HepG2 (cell line): ENCODE results near the gene CLASRP. TPM values are rescaled to one million over a fixed set of nuclear protein-coding genes. Genes with fewer than 3 reads are reported as not detected.

Experiments
- GRHL1 ChIP-seq: sonication (generic); formaldehyde crosslinking; conservative IDR thresholded peaks from 2 replicates; pipeline ENCODE4 v1.8.0; 2022; ENCODE audit warnings: missing genetic modification reagents
- KLF13 ChIP-seq: sonication (generic); formaldehyde crosslinking; IDR thresholded peaks from 2 replicates; pipeline ENCODE4 v1.4.0; 2020; ENCODE audit warnings: mild to moderate bottlenecking, missing genetic modification reagents
- LBX2 ChIP-seq: sonication (generic); formaldehyde crosslinking; IDR thresholded peaks from 2 replicates; pipeline ENCODE4 v1.5.0; 2020; ENCODE audit warnings: missing genetic modification reagents, mild to moderate bottlenecking, borderline replicate concordance
- MIXL1 ChIP-seq: IDR thresholded peaks from 2 replicates; pipeline ENCODE4 v1.6.1; 2016
- NFAT5 ChIP-seq: sonication (generic); formaldehyde crosslinking; IDR thresholded peaks from 2 replicates; pipeline ENCODE4 v1.4.0; 2020; ENCODE audit warnings: missing genetic modification reagents
- PBX3 ChIP-seq: sonication (generic); formaldehyde crosslinking; IDR thresholded peaks from 2 replicates; pipeline ENCODE4 v1.8.1; 2023; ENCODE audit warnings: missing genetic modification reagents, inconsistent platforms, borderline replicate concordance
- SP4 ChIP-seq: sonication (generic); formaldehyde crosslinking; IDR thresholded peaks from 2 replicates; pipeline ENCODE4 v1.8.1; 2023; ENCODE audit warnings: mild to moderate bottlenecking, missing genetic modification reagents
- ZBTB43 ChIP-seq: sonication (generic); formaldehyde crosslinking; conservative IDR thresholded peaks from 2 replicates; pipeline ENCODE4 v1.4.0; 2020; ENCODE audit warnings: missing genetic modification reagents
- ZFAT ChIP-seq: sonication (generic); formaldehyde crosslinking; conservative IDR thresholded peaks from 2 replicates; pipeline ENCODE4 v1.8.1; 2023; ENCODE audit warnings: missing genetic modification reagents, inconsistent platforms
- ZFX ChIP-seq: sonication (generic); formaldehyde crosslinking; IDR thresholded peaks from 2 replicates; pipeline ENCODE4 v1.4.0; 2020; ENCODE audit warnings: mild to moderate bottlenecking, low read depth, missing genetic modification reagents, moderate library complexity
- ZMAT3 ChIP-seq: sonication (generic); formaldehyde crosslinking; conservative IDR thresholded peaks from 2 replicates; pipeline ENCODE4 v1.7.0; 2021; ENCODE audit warnings: missing genetic modification reagents
- ZMYM4 ChIP-seq: sonication (generic); formaldehyde crosslinking; IDR thresholded peaks from 2 replicates; pipeline ENCODE4 v1.8.1; 2023; ENCODE audit warnings: mild to moderate bottlenecking, missing genetic modification reagents
- ZNF446 ChIP-seq: sonication (generic); formaldehyde crosslinking; IDR thresholded peaks from 2 replicates; pipeline ENCODE4 v1.5.0; 2020; ENCODE audit warnings: mild to moderate bottlenecking, missing genetic modification reagents
- ZNF512B ChIP-seq: sonication (generic); formaldehyde crosslinking; IDR thresholded peaks from 2 replicates; pipeline ENCODE4 v1.5.1; 2020; ENCODE audit warnings: missing genetic modification reagents, mild to moderate bottlenecking, borderline replicate concordance
- polyA plus RNA-seq, 8 experiments: library from polyadenylated mRNA; depleted of rRNA in 3 of 8; stranded (reverse) in 7 of 8; unstranded in 1 of 8; fragments of >200 nt; fragmentation: Illumina TruSeq in 4 of 8; extraction: Trizol in 4 of 8; gene quantifications; 2 replicates each; pipeline versions ENCODE4 v1.2.1 to v1.2.3, GENCODE V29; 2011 to 2016; ENCODE audit warnings: low read depth in 4 of 8, missing spikeins in 1 of 8, mixed read lengths in 1 of 8; ENCODE audit not compliant: insufficient read depth in 1 of 8
- total RNA-seq, 5 experiments: library from RNA; depleted of rRNA; stranded (reverse); fragments of >200 nt; fragmentation: Illumina TruSeq; extraction: Trizol; gene quantifications; 2 replicates each; pipeline ENCODE4 v1.2.3, GENCODE V29; 2016; ENCODE audit warnings: low read depth in 1 of 5

The CLASRP gene
- total and polyA plus RNA-seq, 2 of the 13 experiments (the other 11 are each of a cell fraction or from before 2014, with no cell fraction given) = 32.0 to 51.4 TPM

GRCh38 chr19:45092747-45093678, 54.2 kb downstream of the CLASRP start, which contains the start of gene PPP1R37 (continued):
- no peak; the same call in 1 of the 2 replicates for TF ChIP-seq KLF13 (CRISPR knock-in tag)
- peak; percentile 70 for TF ChIP-seq ZFX (CRISPR knock-in tag)
- peak; percentile 90 for TF ChIP-seq SP4
- no peak for TF ChIP-seq PBX3 (CRISPR knock-in tag)
- TF ChIP-seq ZMAT3 (CRISPR knock-in tag) = no peak; the same call in 1 of the 2 replicates
- TF ChIP-seq ZMYM4 (CRISPR knock-in tag) = peak; percentile 48; the same call in 1 of the 2 replicates
- no peak for TF ChIP-seq ZNF512B
- TF ChIP-seq NFAT5 (CRISPR knock-in tag) = peak; percentile 34; the same call in 1 of the 2 replicates
- TF ChIP-seq ZBTB43 (CRISPR knock-in tag) = peak; percentile 34; the same call in 1 of the 2 replicates
- peak; percentile 100 for TF ChIP-seq ZFAT (CRISPR knock-in tag)
- TF ChIP-seq MIXL1 (CRISPR knock-in tag) = peak; percentile 71
- TF ChIP-seq LBX2 (CRISPR knock-in tag) = no peak
- no peak; the same call in 1 of the 2 replicates for TF ChIP-seq ZNF446 (CRISPR knock-in tag)
- no peak for TF ChIP-seq GRHL1 (CRISPR knock-in tag)
